ENCODE results near the gene DNAJC2.

Gene DNAJC2, protein sequence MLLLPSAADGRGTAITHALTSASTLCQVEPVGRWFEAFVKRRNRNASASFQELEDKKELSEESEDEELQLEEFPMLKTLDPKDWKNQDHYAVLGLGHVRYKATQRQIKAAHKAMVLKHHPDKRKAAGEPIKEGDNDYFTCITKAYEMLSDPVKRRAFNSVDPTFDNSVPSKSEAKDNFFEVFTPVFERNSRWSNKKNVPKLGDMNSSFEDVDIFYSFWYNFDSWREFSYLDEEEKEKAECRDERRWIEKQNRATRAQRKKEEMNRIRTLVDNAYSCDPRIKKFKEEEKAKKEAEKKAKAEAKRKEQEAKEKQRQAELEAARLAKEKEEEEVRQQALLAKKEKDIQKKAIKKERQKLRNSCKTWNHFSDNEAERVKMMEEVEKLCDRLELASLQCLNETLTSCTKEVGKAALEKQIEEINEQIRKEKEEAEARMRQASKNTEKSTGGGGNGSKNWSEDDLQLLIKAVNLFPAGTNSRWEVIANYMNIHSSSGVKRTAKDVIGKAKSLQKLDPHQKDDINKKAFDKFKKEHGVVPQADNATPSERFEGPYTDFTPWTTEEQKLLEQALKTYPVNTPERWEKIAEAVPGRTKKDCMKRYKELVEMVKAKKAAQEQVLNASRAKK

DNA sequence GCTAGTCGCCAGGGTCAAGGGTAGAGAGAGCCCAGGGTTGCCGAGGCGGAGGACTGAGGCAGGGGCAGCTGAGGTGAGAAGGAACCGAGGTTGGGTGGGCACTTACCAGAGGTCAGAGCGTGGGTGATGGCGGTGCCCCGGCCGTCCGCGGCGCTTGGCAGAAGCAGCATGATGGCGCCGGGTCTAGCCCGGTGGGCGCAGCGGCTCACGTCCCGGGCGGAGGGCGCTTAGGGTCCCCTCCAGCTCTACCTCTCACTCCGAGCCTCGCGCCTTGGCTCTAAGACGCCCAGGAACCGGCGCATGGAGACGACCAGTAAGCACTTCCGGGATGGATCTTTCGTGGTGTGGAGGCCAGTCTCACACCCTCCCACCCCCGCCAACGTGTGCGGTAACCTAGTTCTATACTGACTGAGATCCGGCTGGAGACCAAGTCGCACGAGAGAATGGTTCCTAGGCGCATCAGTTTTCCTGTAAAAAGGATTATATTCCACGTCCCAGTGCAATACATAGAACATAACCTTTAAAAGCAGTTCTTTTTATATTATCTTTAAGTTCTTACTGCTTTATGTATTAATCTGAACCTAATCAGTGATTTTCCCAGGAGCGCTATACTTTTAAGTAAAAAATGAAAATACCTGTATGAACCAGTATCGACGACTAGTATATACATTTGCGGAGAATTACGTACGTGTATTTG, at the start of gene DNAJC2:
Gene DNAJC2, minus strand, starts transcription at position 315 of the 697 bp plus-strand sequence. Its CDS starts 145 bp downstream, at position 170.
- DNase-seq, result peak; percentile 68

DNA sequence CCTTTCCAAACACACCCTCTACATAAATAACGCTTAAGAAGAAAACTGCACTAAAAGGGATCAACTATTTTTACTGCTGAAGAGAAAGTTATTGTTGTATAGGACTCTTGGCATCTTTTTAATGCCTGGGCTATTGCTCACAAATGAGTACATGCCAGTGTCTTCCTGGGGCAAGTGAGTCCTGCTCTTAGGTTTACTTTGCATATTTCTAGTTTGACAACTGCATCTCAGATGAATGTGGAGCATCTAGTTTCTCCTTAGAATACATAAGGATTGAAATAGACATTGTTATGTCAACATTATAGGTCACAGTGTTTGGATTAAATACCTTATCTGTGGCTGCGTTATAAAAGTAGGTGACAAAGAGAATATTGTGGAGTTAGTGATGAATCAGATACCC, 47.4 kb upstream of the DNAJC2 start:
- DNase-seq, result no peak

DNA sequence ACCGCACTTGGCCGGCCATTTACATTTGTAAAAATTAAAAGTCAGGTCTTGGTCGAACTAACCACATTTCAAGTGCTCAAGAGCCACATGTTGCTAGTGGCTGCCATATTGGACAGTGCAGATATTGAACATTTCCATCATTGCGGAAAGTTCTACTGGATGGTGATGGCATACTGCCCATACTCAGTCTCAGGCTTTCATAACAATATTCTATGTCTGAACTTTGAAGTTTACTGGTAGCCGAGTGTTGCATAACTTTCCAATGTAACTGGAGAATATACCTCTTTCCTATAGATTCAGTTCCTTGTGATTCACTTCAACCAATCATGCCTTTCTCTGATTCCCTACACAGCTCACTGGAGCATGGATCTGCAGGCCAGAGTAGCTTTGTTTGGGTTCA, 46.6 kb upstream of the DNAJC2 start:
- DNase-seq, result no peak

DNA sequence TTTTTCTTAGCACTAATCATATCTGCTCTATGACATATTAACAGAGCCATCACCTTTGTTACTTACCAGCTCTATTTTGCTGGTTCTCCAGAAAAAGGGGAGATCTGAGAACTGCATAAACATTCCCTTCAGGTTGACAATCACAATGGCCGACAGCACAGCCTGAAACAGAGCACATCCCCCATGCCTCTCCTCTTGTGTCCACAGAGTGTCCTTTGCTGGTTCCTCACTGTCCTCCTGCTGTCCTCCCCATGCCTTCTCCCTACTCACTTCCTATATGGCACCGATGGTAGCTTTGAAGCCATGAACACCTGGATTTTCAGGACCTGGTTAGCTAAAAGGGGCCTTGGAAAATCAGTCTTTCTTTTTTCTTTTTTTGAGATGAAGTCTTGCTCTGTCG, 44.7 kb upstream of the DNAJC2 start:
- DNase-seq, result no peak

DNA sequence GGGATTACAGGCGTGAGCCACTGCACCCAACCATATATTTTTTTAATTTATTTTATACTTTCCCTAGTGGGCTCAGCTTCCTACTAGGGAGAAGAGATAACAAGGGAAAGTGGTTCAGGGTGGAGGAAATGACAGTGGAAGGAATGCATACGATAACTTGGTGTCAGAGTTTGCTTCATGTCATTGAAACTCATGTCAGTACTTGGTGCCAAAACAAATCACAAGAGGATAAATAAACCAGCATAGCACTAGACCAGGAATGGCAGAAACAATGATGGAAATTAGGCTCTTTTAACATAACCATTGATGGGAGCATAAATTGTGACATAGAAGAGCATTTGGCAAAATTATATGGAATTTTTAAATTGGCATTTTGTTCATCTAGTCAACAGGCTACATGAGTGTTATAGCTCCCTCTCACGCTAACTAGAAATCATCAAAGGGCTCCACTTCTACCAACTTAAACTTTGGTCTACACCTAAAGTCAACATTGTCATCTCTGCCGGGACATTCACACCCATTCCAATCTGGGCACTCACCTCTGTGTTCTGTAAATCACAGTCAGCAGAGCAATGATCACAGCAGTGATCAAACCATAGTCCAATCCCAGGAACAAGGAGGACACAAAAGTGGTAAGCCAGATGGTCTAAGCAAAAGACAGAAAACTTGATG, 44.0 kb upstream of the DNAJC2 start:
- no peak for DNase-seq

DNA sequence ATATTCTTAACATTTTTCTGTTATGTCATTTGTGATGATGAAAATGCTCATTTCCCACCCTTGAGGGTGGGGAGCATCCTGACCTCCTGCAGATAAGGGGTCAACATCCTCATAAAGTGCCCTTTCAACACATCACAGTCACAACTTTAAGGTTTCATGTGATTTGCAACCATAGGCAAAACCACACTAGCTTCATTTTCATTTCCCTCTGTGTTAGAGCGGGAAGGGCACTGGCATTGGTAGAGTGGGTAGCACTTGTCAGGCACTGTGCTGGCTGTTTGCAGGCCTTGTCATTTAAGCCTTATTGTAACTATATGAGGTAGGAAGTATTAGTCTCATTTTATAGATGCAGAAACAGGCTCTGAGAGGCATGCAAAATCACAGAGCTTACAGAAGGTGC, 42.7 kb upstream of the DNAJC2 start:
- no peak for DNase-seq

DNA sequence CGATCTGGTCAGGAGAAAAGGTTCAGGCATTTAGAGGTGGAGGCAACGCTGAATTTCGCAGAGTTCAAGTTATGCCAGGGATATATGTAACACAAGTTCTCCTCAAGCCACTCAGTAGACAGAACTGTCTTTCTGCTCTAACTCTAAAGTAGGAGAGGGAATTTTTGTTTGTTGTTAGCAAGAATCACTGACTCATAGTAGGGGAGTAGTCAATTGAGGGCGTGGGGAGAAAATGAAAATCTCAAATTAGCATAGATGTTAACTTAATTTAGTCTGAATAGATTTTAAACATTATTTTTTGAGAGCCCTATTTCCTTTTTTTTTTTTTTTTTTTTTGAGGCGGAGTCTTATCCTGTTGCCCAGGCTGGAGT, 37.5 kb upstream of the DNAJC2 start:
- no peak for DNase-seq

DNA sequence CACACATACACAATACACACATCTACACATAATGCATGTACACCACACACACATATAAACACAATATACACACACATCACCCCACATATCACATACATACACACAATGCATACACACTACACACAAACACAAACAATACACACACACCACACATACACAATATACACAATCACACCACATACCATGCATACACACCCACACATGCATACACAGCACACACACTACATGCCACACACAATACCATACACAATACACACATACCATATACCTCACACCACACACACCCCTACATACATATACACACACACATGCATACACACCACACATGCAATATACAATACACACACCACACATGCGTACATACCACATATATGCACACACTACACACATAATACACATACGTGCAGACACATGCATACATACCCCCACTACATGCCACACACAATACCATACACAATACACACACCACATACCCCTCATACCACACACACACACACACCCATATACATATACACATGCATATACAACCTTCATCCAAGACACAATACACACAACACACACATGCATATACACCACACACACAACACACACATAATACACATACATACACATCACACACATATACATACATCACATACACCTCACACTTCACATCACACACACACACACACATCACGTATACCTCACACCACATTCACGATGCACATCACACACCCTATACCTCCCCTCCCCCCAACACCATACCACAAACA, 36.9 kb upstream of the DNAJC2 start:
- DNase-seq, result no peak

DNA sequence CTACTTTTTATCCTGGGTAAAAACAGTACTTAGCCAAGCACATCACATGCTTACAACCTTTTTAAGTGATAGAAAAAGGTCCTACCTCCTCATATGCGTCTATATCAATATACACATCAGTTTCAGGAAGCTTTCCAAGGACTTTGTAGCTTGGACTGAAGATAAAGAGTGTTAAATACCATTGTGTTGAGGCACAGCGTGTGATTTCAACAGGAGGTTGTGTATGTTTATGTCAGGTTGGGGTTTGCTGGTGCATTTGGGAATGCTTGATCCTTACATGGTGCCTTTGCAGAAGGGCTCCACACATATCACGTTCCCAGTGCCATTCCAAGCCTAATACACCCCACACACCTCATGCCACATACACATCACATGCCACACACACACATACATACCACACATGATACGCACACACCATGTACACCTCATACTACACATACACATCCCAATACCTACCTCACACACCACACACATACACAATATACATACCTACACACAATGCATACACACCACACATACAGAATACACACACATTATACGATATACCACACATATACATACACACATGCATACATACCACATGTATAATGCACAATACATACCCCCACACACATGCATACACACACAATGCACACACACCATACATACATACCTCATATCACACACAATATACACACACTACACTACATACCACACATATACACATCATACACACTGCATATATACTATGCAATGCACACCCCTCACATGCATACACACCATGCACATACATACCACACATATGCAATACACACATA, 36.0 kb upstream of the DNAJC2 start:
- DNase-seq, result no peak

DNA sequence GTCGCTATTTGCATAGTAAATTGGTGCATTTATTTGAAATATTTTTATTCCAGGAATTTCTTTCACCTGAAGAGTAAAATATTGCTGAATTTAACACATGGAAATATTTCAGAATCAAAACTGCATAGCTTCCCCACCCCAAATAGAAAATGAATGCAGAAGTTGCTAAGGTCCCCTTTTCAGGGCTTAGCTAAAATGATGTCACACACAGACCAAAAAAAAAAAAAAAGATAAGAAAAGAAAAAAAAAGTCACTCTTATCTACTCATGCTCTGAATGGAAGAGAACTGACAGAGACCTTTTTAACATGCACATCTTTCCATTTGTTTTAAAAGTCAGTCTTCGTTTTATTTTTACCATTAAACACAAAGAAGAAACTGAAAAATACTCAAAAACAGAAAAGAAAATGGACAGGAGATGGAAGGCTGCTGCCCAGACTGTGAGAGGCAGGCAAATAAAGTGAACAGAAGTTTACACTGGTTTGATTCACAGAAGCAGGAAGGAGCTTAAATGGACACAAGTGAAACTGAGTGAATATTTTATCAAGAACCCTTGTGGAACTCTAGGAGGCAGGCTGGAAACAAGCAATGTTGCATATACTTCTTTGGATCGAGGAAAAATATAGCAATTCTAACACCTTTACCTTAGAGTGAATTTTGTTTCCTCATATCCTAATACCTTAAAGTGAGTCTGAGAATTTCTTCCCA, 34.9 kb upstream of the DNAJC2 start:
- DNase-seq, result no peak

DNA sequence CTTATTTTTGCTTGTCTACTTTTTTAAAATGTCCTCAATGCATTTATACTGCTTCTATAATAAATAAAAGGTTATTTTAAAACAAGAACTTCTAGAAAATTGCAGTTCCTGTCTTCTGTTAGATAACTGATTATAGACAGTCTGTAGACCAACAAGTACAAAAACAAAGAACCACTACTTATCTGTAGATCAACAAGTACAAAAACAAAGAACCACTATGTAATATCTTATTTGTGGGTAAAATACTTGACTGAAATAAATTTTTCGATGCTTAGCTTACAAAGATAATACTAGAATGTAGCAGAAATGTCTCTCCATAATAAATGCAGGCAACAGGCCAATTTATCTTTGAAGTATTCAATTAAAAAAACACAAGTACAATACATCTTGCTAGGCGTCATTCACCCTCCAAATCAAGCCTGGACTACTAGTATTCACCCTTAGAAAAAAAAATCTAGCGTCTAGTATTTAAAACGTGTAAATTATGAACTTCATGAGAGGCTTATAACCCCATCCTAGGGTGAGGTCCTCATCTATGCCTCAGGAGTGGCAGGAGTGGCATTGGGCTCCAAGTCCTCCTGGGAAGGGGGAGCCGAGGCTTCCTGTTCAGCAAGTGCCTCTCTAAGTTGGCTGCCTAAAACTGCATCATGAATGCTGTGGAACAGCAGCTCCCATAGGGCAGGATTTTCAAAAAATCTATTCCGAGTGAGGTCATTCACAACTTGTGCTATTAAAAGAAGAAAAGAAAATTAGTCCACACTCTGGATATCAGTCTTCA, 29.5 kb upstream of the DNAJC2 start:
- DNase-seq, result no peak

DNA sequence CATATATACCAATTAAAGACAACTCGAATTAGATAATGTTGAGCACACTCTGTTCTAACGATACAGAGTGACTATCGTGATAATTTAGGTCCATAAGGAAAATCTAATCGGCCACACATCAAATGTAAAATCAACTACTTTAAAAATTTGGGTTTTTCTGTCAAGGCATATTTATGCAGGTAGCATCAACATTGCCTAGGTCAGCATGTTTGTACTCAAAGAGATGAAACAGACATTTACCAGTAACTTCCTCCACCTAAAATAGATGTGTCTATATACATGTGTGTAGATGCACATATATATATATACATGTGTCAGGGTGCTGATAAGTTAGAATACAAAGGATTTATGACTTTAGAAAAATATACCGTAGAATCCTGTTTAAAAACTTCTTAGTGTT, 24.9 kb upstream of the DNAJC2 start:
- DNase-seq, result no peak

DNA sequence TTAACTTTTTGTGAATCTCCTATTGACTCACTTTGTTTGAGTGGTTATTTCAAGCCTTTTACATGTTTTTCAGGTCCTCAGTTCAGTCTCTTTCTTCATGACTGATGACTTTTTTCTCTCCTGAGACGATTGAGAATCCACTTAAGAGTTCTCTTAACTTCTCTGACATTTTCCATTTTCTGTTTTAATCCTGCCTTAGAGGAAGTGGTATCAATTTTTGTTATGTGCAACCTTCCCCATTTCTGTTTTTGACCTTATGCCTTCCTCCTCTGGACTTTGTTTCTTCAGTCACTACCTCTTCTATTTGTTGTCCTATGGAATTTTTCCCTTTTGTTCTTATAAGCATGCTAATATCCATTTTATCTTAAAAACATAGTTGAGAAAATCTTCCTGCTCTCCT, 5.2 kb upstream of the DNAJC2 start:
- DNase-seq, result no peak

DNA sequence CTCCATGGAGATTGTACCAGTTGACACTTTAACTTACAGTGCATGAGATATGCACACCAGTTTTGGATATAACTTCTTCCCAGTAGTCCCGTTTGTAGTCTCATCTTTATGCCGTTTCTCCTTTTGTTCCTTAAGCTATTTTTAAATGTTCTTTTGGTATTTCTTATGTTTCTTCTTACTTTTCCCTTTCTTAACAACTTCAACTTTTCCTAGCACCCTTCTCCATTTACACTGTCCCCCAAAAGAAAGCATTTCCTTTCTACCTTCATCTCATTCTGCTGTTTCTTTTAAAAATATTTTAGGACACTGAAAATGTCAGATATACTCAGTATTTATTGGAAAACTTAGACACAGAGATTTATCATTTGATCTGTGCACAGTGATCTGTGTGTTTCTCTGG, 4.4 kb upstream of the DNAJC2 start:
- no peak for DNase-seq

DNA sequence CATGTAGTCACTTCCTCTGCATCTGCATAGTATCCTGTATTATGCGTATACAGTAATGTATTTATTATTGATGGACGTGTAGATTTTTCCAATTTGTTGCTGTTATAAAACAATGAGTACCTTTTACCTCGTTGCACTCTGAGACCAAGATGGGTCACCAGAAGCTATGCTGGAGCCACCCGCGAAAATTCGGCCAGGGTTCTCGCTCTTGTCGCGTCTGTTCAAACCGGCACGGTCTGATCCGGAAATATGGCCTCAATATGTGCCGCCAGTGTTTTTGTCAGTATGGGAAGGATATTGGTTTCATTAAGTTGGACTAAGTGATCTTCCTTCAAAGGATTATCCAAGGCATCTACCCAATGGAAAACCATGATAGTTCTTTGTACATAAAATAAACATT, 3.9 kb upstream of the DNAJC2 start:
- DNase-seq, result no peak

DNA sequence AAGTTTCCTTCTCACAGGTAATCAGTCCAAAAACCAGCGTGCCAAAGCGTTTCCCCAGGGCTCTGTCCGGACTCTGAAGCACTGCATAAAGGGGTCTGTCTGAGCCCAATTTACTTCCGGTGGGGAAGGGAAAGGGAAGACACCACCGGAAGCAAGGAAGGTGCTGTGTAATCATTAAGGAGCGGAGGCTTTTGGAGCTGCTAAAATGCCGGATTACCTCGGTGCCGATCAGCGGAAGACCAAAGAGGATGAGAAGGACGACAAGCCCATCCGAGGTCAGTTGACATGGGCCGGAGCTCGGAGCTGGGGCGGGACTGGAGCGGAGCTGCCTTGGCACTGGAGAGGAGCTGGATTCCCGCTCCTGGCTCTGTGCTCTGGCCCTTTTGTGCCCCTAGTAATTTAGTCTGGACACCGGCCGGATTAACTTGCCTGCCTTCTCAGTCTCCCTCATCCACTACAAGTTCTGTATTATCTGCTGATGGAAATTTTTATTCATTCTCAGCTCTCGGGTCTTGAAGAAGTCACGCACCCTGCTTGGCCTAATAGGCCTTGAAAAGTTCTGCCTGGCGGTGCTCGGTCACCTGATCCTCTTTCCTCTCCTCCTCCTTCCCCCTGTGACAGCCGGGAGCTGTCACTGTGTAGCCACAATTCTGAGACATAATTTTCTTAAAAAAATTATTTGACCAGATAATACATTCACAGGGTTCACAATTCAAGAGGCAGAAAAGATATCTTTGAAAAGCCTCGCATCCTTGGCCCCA, 3.1 kb upstream of the DNAJC2 start, which contains the start of gene PSMC2:
Gene PSMC2, plus strand, starts transcription at position 137 of the 761 bp plus-strand sequence. Its CDS starts 69 bp downstream, at position 206.
- DNase-seq, result peak; percentile 84

DNA sequence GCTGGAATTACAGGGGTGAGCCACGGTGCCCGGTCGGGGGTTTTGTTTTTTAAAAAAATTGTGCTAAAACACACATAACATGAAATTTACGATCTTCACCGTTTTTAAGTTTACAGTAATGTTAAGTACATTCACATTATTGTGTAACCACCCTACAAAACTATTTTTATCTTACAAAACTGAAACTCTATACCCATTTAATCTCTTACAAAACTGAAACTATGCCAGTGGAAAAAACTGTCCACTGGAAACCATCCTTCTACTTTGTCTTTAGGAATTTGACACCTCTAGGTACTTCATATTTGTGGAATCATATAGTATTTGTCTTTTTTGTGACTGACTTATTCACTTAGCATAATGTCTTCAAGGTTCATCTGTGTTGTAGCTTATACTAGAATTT, 1.8 kb upstream of the DNAJC2 start:
- no peak for DNase-seq

DNA sequence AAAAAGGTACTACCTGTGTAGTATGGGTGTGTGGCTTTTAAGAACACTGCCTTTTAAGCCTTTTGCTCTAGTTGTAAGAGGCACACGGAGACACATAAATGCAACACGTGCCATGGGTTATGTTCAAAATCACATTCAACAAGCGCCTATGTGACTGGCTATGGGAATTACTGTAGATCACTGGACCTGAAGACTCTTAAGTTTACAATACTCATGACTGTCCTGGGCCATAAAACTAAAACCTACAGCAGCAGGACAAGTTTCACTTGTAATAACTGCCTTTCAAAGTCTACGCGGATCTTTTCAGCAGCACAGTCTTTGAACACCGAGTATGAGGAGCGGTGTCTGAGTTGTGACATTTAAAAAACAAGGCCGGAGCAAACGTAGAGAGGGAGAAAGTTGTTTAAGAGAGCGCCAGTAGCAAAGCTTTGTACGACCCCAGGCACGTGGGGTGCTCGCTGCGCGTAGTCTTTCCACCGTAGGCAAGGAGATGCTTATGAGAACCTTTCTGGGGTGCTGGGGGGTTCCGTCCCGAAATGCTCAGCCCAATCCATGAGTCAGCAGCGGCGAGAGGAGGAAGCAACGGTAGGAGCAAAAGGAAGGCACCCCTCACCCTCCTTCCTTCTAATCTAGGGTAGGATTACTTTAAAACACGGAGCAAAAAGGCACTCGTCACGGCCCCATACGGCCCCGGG, 662 bp downstream of the DNAJC2 start:
- no peak for DNase-seq

DNA sequence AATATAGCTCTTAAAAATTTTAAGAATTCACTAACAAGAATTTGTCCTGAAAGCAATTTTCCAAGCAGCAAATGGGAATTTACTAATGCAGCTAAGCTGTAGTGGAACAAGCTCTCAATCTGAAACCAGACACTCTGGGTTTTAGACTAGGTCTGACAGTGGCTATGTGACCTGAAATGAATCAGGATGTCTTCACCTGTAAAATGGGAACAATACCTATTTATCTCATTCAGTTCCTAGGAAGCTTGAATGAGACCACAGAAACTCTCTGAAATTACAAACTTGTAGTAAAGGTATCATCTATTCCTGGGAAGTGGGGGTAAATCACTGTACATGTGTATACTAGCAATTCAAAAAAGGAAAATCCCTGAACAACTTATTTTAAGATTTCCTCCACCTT, 1.2 kb downstream of the DNAJC2 start:
- no peak for DNase-seq
